Jurkat, Clone E6-1 (cell line): ENCODE measurements around the gene PMM2.

Experiments
- DNase-seq: peaks from one replicate; pipeline ENCODE4 v3.0.0-alpha.2; 2011; ENCODE audit warnings: low read depth, low spot score
- H3K4me3 ChIP-seq: 2 replicates; pipeline ENCODE4 v1.5.1; 2011; ENCODE audit warnings: mild to moderate bottlenecking, low read length, control low read depth, moderate library complexity

Gene PMM2

GRCh38 chr16:8877894-8878522 lies 80.4 kb downstream of the PMM2 start:
- no peak overlapping the region for H3K4me3 ChIP-seq
- no peak for DNase-seq

DNA sequence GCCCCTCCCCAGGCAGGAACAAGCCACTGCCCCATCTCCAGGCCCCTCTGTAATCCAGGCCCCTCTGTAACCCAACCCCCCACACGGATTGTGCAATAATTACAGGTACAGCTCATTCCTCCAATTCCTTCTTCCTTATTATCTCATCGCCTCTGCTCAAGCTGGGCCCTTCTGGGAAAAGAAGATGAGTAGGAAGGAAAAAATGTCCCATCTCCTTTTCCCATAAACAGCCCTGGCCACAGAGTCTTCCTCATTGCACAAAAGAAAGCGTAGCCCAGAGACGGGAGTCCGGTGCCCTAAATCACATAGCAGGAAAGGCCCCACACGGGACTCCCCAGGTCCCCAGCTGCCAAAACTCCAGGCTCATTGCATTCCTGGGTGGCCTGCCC lies 80.9 kb downstream of the PMM2 start:
- no peak for DNase-seq
- H3K4me3 ChIP-seq, result no peak overlapping the region

DNA sequence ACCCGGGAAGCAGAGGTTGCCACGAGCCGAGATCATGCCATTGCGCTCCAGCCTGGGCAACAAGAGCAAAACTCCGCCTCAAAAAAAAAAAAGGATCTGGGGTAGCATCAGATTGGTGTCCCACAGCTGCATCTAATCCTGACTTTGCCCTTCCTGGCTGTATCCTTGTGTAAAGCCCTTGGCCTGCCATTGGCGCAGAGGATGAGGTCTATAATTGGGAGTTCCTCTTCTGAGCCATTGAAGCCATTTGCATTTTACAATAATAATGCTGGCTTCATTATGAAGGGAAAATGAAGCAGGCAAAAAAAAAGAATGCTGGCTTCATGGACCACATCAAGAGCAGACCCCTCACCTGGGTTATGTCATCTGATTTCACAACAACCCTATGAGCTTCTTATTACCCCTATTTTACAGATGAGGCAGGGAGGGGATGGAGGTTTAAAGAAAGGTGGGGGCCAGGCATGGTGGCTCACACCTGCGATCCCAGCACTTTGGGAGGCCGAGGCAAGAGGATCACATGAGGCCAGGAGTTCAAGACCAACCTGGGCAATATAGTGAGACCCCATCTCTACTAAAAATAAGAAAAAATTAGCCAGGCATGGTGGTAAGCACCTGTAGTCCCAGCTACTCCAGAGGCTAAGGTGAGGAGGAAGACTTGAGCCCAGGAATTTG lies 83.3 kb downstream of the PMM2 start:
- no peak overlapping the region for H3K4me3 ChIP-seq
- DNase-seq, result no peak

DNA sequence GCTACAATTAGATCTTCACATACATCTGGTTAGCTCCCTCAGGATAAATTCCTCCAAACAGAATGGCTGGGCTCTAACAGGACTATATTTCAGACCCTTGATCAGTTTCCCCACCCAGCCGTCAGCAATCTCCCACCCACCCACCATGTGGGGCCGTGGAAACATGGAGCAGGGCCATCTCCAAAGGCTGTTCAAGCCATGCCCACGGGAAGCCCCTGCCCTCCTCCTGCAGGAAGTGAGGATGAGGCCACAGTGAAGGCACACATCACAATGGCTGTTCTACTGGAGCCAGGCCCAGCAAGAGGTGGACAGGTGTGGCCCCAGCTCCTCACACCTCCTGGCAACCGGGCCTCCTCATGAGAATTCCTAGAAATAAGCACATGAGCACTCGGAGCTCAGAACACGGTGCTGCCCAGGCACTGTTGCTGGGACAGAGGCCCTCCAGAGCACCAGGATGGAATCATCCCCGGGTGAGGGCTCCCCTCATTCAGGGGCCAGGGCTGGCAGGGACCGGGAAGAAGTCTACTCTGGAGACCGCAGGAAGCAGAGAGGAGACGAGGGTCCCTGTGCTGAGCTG lies 84.5 kb downstream of the PMM2 start, which contains the start of gene LITAFD:
Gene LITAFD, plus strand, starts transcription at position 311 of the 577 bp plus-strand sequence. CDS start 2,005 bp downstream, outside the sequence.
- no peak for DNase-seq
- no peak within 1 kb of the TSS for H3K4me3 ChIP-seq

- DNase-seq, result no peak
Observed at GRCh38 chr16:8882725-8883377, 85.2 kb downstream of the PMM2 start.

GRCh38 chr16:8885674-8886592 lies 88.3 kb downstream of the PMM2 start:
- DNase-seq, result no peak
- no peak overlapping the region for H3K4me3 ChIP-seq

More at GRCh38 chr16:8882725-8883377, 85.2 kb downstream of the PMM2 start:
- H3K4me3 ChIP-seq, result no peak overlapping the region

GRCh38 chr16:8886593-8887430 lies 89.2 kb downstream of the PMM2 start:
- DNase-seq, result no peak
- no peak overlapping the region for H3K4me3 ChIP-seq

GRCh38 chr16:8887431-8887765 lies 89.8 kb downstream of the PMM2 start:
- no peak overlapping the region for H3K4me3 ChIP-seq
- no peak for DNase-seq

DNA sequence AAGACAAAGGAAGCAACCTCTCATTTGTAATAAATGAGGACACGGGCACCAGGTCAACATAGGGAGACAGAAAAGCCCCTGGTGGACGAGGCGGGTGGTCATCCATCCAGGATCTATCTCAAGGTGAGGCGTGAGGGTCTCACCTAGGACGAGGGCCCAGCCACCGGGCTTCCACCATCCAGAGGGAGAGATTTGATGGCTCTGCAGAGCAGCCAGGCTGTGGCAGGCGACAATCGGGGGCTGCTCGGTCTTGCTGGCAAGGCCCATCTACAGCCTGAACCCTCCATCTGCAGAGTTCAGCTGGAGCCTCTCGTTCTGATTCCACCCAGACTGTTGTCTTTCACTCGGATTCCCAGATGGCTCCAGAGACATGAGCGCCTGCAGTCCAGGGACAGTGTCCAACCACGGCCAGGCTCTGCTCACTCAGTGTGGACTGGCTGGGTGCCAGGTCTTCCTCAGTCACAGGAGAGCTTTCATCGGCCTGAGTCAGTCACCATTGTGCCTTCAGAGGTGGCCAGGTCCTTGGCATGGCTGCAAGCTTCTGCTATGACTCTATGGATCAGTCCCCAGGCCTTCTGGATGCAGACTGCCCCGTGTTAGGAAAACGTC lies 90.4 kb downstream of the PMM2 start:
- no peak for DNase-seq
- no peak overlapping the region for H3K4me3 ChIP-seq

GRCh38 chr16:8888951-8889892 lies 91.6 kb downstream of the PMM2 start:
- H3K4me3 ChIP-seq, result no peak overlapping the region
- no peak for DNase-seq

GRCh38 chr16:8889893-8890548 lies 92.4 kb downstream of the PMM2 start:
- no peak for DNase-seq
- no peak overlapping the region for H3K4me3 ChIP-seq

GRCh38 chr16:8890549-8890921 lies 92.9 kb downstream of the PMM2 start:
- no peak overlapping the region for H3K4me3 ChIP-seq
- no peak for DNase-seq

- H3K4me3 ChIP-seq, result no peak overlapping the region
- no peak for DNase-seq
Observed at GRCh38 chr16:8892101-8892575, 94.5 kb downstream of the PMM2 start.

DNA sequence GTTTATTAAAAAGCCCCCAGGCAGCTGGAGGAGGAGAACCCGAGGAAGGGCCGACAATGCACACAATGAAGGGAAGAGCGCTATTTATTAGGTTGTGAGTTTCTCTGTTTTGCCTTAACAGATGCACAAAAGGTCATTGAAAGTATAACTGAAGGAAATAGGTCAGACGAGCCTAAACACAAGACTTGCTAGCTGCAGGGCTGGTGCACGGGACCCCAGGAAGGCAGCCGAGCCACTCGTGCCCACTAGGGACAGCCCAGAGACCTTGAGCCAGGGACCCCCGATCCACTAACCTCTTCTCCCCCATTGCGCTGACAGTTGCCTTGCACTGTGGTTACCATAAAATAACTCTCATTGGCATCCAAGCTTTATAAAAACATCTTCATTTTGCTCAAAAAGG lies 95.8 kb downstream of the PMM2 start:
- H3K4me3 ChIP-seq, result no peak overlapping the region
- DNase-seq, result no peak

- DNase-seq, result no peak
- no peak overlapping the region for H3K4me3 ChIP-seq
Observed at GRCh38 chr16:8893976-8894690, 96.5 kb downstream of the PMM2 start.
